Fibroblast of lung (primary cell): Measurements from ENCODE around the gene CYP1A2. TPM values are rescaled to one million over a fixed set of nuclear protein-coding genes. Genes with fewer than 3 reads are reported as not detected.

Experiments
- DNase-seq, 2 donors: peaks; one replicate each; pipeline versions ENCODE4 v3.0.0 to v3.0.0-alpha.2; 2010; ENCODE audit warnings: low read depth in 2 of 2
- H2AFZ ChIP-seq: 2 replicates; pipeline ENCODE4 v1.5.1; 2012; ENCODE audit warnings: low read length, control low read depth, inconsistent platforms
- H3K27ac ChIP-seq: 2 replicates; pipeline ENCODE4 v1.5.1; 2011; ENCODE audit warnings: low read length, control low read depth; ENCODE audit not compliant: insufficient read depth
- H3K27me3 ChIP-seq: 2 replicates; pipeline ENCODE4 v1.5.1; 2011; ENCODE audit warnings: mild to moderate bottlenecking, low read length; ENCODE audit not compliant: control insufficient read depth, insufficient read depth
- H3K36me3 ChIP-seq: 2 replicates; pipeline ENCODE4 v1.5.1; 2011; ENCODE audit warnings: low read length; ENCODE audit not compliant: control insufficient read depth, insufficient read depth
- H3K4me1 ChIP-seq: 2 replicates; pipeline ENCODE4 v1.5.1; 2011; ENCODE audit warnings: low read length; ENCODE audit not compliant: control insufficient read depth, insufficient read depth; ENCODE audit errors: extremely low read depth
- H3K4me2 ChIP-seq: 2 replicates; pipeline ENCODE4 v1.5.1; 2011; ENCODE audit warnings: low read length, control low read depth; ENCODE audit not compliant: insufficient read depth; ENCODE audit errors: extremely low read depth
- H3K4me3 ChIP-seq, 4 experiments: fragments of 200-600 bp in 1 of 4; sonication (generic) in 1 of 4; replicated peaks in 1 of 4; 2 replicates each; pipeline ENCODE4 v1.5.1; 2011 to 2016; ENCODE audit warnings: low read length in 4 of 4, low read depth in 3 of 4, mild to moderate bottlenecking in 3 of 4, control low read depth in 2 of 4, inconsistent platforms in 1 of 4, mixed read lengths in 1 of 4; ENCODE audit not compliant: insufficient read depth in 1 of 4; ENCODE audit errors: control extremely low read depth in 1 of 4
- H3K79me2 ChIP-seq: 2 replicates; pipeline ENCODE4 v1.5.1; 2012; ENCODE audit warnings: mild to moderate bottlenecking, low read length, inconsistent platforms; ENCODE audit not compliant: control insufficient read depth, insufficient read depth
- H3K9ac ChIP-seq: 2 replicates; pipeline ENCODE4 v1.5.1; 2011; ENCODE audit warnings: mild to moderate bottlenecking, low read length, control low read depth; ENCODE audit not compliant: insufficient read depth
- H3K9me3 ChIP-seq: 2 replicates; pipeline ENCODE4 v1.5.1; 2012; ENCODE audit warnings: low read depth, low read length; ENCODE audit not compliant: control insufficient read depth, insufficient read depth
- H4K20me1 ChIP-seq: 2 replicates; pipeline ENCODE4 v1.5.1; 2011; ENCODE audit warnings: low read length; ENCODE audit not compliant: control insufficient read depth, insufficient read depth; ENCODE audit errors: extremely low read depth
- EZH2 ChIP-seq: IDR thresholded peaks from 2 replicates; pipeline ENCODE4 v1.5.1; 2012; ENCODE audit warnings: low read length, control low read depth, mild to moderate bottlenecking; ENCODE audit errors: missing control alignments
- polyA plus RNA-seq, 2 donors: library from polyadenylated mRNA; depleted of rRNA in 1 of 2; stranded (reverse) in 1 of 2; unstranded in 1 of 2; fragments of >200 nt; gene quantifications; 2 replicates each; pipeline ENCODE4 v1.2.1, GENCODE V29; 2011 to 2012; ENCODE audit warnings: missing spikeins in 1 of 2
- total RNA-seq: library from RNA; depleted of rRNA; stranded (reverse); fragments of >200 nt; gene quantifications from 2 replicates; pipeline ENCODE4 v1.2.1, GENCODE V29; 2014
- TF ChIP-seq, protein P1 (sequence below), 2 donors: IDR thresholded peaks in 1 of 2; conservative IDR thresholded peaks in 1 of 2; 1 replicate in 1 of 2; 2 replicates in 1 of 2; pipeline ENCODE4 v1.5.1; 2011 to 2012; ENCODE audit warnings: low read length in 2 of 2, control low read depth in 1 of 2, inconsistent platforms in 1 of 2, low read depth in 1 of 2, mild to moderate bottlenecking in 1 of 2

CYP1A2 gene
- total and polyA plus RNA-seq, 2 donors (not counting 1 experiment from before 2014, with no cell fraction given): not detected

DNA sequence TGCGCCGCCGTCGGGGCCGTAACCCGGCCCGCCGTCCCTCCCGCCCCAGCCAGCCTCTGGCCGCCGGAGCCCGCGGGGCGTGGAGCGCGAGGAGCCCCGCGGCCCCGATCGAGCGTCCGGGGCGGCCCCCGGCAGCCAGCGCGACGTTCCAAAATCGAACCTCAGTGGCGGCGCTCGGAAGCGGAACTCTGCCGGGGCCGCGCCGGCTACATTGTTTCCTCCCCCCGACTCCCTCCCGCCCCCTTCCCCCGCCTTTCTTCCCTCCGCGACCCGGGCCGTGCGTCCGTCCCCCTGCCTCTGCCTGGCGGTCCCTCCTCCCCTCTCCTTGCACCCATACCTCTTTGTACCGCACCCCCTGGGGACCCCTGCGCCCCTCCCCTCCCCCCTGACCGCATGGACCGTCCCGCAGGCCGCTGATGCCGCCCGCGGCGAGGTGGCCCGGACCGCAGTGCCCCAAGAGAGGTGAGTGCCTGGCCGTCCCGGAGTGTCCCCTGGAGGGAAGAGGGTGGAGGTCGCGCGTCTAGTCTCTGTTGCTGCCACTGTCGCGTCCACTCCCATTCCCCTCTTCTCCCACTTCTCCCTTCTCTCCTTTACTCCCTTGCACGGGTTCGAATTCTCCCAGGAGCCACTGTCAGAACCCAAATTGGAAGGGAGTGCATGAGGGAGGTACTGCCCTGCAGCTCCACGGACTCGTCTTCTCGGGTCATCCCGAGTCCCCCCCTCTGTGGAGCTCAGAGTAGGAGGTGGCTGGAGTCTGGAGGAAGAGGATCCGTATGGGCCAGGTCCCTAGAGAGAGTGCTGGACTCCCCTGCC lies 33.8 kb downstream of the CYP1A2 start:
- H2AFZ ChIP-seq: no peak overlapping the region
- peak overlapping the region; percentile 57 for H3K27ac ChIP-seq

DNA sequence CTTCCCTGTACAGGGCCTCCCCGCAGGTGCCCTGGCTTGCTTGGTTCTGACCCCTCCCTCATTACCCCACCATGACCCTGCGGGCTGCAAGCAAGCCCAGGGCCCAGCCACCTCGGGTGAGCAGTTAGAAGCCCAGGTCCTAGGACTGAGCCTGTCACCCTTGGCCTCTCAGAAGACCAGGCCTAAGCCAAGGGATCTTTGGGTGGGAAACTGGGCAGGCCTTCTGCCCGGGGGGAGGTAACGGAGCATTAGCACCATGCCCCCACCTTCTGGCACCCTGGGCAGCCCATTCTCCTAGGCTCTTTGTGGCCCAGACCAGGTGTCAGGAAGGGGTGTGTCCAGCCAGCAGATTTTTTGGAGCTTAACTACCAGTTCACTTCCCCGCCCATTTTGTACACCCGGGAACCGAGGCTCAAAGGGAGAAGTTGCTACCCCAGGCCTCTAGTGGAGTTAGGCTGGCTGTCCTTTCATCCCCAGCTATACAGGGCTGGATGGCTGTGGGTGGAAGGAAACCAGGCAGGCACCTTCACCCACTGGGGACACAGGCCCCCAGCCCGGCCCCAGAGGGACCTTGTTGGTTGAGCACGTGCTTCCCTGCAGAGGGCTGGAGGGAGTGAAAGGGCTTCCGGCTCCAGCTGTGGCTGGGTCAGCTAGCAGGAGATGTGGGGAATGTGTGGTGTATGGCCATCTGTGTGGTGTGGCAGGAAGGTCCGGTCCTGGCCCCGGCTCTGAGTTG lies 34.6 kb downstream of the CYP1A2 start:
- DNase-seq: peak; percentile 26 to 33
- H3K27me3 ChIP-seq: no peaks in the 10 kb centered on the region
- peak overlapping the region; percentile 59 for H3K9ac ChIP-seq
- peak overlapping the region; percentile 71 to 90 (median 88) for H3K4me3 ChIP-seq
- peaks cover 56% of the 10 kb centered on the region for H3K79me2 ChIP-seq
- peak overlapping the region; percentile 100 for H3K4me2 ChIP-seq
- H3K9me3 ChIP-seq: no peaks in the 10 kb centered on the region
- no peaks in the 10 kb centered on the region for H3K36me3 ChIP-seq
- H2AFZ ChIP-seq: no peak overlapping the region
- peak overlapping the region; percentile 57 for H3K27ac ChIP-seq
- TF ChIP-seq EZH2: no peak
- TF ChIP-seq, protein P1, sequence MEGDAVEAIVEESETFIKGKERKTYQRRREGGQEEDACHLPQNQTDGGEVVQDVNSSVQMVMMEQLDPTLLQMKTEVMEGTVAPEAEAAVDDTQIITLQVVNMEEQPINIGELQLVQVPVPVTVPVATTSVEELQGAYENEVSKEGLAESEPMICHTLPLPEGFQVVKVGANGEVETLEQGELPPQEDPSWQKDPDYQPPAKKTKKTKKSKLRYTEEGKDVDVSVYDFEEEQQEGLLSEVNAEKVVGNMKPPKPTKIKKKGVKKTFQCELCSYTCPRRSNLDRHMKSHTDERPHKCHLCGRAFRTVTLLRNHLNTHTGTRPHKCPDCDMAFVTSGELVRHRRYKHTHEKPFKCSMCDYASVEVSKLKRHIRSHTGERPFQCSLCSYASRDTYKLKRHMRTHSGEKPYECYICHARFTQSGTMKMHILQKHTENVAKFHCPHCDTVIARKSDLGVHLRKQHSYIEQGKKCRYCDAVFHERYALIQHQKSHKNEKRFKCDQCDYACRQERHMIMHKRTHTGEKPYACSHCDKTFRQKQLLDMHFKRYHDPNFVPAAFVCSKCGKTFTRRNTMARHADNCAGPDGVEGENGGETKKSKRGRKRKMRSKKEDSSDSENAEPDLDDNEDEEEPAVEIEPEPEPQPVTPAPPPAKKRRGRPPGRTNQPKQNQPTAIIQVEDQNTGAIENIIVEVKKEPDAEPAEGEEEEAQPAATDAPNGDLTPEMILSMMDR (conservative IDR thresholded peaks at IDR 0.05 in 1 of 2, IDR thresholded peaks at IDR 0.05 in 1 of 2; ENCODE audit: low read depth in 1 of 2, low read length in 2 of 2): no peak
- H4K20me1 ChIP-seq: no peaks in the 10 kb centered on the region
- H3K4me1 ChIP-seq: peaks cover 56% of the 10 kb centered on the region

More for the DNA sequence above, 33.8 kb downstream of the CYP1A2 start:
- Histone ChIP-seq H3K4me3 (peak overlapping the region; percentile 71 to 90 (median 88)), H3K79me2 (peaks cover 48% of the 10 kb centered on the region), H3K9ac (peak overlapping the region; percentile 69), H3K4me1 (peaks cover 48% of the 10 kb centered on the region), H3K9me3 (no peaks in the 10 kb centered on the region), H4K20me1 (no peaks in the 10 kb centered on the region), H3K4me2 (peak overlapping the region; percentile 100), H3K36me3 (no peaks in the 10 kb centered on the region), H3K27me3 (no peaks in the 10 kb centered on the region)
- no peak for DNase-seq
- TF ChIP-seq, protein P1 (conservative IDR thresholded peaks at IDR 0.05 in 1 of 2, IDR thresholded peaks at IDR 0.05 in 1 of 2; ENCODE audit: low read depth in 1 of 2, low read length in 2 of 2): no peak
- no peak for TF ChIP-seq EZH2

DNA sequence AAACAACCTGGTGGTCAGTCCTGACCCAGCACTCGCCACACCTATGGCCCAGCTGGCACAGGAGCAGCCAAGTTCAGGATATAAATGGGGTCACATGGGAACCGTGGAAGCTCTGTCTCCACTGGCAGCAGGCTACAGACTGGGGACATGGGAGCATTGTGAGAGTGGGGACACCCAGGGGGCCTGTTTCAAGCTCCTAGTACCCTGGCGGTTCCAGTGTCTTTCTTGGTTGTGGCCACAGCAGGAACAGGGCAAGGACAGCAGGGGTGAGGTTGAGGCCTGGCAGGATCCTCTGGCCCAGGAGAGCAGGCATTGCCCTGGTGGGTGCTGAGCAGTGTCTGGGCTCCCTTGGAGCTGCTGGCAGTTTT lies 35.1 kb downstream of the CYP1A2 start:
- H3K79me2 ChIP-seq: peaks cover 61% of the 10 kb centered on the region
- no peaks in the 10 kb centered on the region for H3K9me3 ChIP-seq
- no peaks in the 10 kb centered on the region for H3K36me3 ChIP-seq
- peak overlapping the region; percentile 23 for H3K9ac ChIP-seq
- no peak for DNase-seq
- no peaks in the 10 kb centered on the region for H3K27me3 ChIP-seq
- no peaks in the 10 kb centered on the region for H4K20me1 ChIP-seq
- H3K4me2 ChIP-seq: peak overlapping the region; percentile 100
- peaks cover 61% of the 10 kb centered on the region for H3K4me1 ChIP-seq
- H3K4me3 ChIP-seq: peak overlapping the region; percentile 71 to 90 (median 88)
- no peak for TF ChIP-seq EZH2
- TF ChIP-seq, protein P1 (conservative IDR thresholded peaks at IDR 0.05 in 1 of 2, IDR thresholded peaks at IDR 0.05 in 1 of 2; ENCODE audit: low read depth in 1 of 2, low read length in 2 of 2): no peak
- H2AFZ ChIP-seq: no peak overlapping the region
- peak overlapping the region; percentile 57 for H3K27ac ChIP-seq
